ENCODE measurements around the gene MTX1.
"Not testable (repeated sequence)": the region's sequence is repeated elsewhere in the genome, so short reads cannot be mapped to it uniquely, and the experiment has no call there.

The MTX1 gene

DNA sequence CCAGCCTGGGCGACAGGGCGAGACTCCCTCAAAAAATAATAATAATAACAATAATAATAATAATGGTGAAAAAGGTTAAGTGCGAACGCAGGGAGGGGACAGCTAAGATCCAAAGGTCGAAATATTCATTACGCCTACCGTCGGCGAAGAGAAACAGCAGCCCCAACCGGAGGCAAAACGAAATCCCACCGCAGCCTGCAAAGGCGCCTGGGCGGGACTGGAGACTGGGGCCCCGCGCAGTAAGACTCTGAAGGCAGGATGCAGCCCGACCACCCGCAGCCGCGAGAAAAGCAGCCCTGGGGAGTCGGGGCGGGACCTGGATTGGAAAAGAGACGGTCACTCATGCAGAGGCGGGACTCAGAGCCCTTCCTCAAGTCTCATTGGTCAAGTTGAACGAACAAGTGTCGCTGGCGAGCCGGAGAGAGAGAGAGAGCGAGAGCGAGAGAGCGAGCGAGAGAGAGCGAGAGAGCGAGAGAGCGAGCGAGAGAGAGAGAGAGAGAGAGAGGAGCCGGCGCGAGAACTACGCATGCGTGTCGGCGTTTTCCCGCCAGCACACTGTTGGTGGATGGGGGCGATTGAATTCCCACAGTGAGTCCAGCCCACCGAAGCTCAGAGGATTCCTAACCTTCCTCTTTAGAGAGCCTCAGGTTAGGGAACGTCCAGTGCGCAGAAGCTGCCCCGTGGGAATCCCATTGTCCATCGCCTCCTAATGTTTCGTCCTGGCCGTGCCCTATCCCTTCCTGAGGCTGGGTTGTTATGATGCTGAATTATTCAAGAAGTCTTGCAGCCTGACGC, 36.1 kb downstream of the MTX1 start:
- Histone ChIP-seq H3K4me3 (ENCODE audit: low read depth, low read length) (peak overlapping the region; percentile 72), H3K27me3 (ENCODE audit: insufficient read depth, low read length) (no peaks in the 10 kb centered on the region), H3K27ac (ENCODE audit: low read depth, low read length) (peak overlapping the region; percentile 71), H3K79me2 (ENCODE audit: control insufficient read depth, insufficient read depth, low read length, unreplicated experiment) (peaks cover 15% of the 10 kb centered on the region), H2AFZ (ENCODE audit: low read length, unreplicated experiment) (peak overlapping the region; percentile 91), H3K36me3 (ENCODE audit: insufficient read depth, low read length) (no peaks in the 10 kb centered on the region), H3K4me1 (ENCODE audit: control insufficient read depth, insufficient read depth, low read length, unreplicated experiment) (peaks cover 21% of the 10 kb centered on the region)

DNA sequence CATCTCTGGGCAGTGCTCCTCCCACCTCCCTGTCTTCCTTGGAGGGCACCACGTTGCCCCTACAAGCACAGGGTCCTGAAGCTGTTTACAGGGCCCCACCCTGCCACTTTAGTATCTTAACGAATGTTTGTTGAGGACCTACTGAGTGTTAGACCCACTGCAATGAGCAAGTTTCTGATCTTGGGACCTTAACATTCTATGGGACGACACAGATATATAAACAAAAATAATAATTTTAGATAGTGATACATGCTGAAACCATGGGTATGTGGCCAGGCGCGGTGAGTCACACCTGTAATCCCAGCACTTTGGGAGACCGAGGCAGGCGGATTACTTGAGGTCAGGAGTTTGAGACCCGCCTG, 36.6 kb downstream of the MTX1 start:
- Histone ChIP-seq H3K27me3 (ENCODE audit: insufficient read depth, low read length) (no peaks in the 10 kb centered on the region), H3K4me3 (ENCODE audit: low read depth, low read length) (peak overlapping the region; percentile 72), H3K27ac (ENCODE audit: low read depth, low read length) (peak overlapping the region; percentile 71), H3K79me2 (ENCODE audit: control insufficient read depth, insufficient read depth, low read length, unreplicated experiment) (peaks cover 15% of the 10 kb centered on the region), H3K4me1 (ENCODE audit: control insufficient read depth, insufficient read depth, low read length, unreplicated experiment) (peaks cover 21% of the 10 kb centered on the region), H2AFZ (ENCODE audit: low read length, unreplicated experiment) (peak overlapping the region; percentile 91), H3K36me3 (ENCODE audit: insufficient read depth, low read length) (no peaks in the 10 kb centered on the region)

DNA sequence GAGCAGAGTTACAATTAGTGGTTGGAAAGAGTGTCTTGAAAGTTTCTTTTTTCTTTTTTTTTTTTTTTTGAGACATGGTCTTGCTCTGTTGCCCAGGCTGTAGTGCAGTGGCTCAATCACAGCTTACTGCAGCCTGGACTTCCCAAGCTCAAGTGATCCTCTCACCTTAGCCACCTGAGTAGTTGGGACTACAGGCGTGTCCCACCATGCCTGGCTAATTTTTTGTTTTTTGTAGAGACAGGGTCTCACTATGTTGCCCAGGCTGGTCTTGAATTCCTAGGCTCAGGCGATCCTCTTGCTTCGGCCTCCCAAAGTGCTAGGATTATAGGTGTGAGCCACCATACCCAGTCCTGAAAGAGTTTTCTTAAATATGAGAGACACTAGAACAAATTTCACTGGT, 38.3 kb downstream of the MTX1 start:
- not testable (repeated sequence) for H3K36me3 ChIP-seq (ENCODE audit: insufficient read depth, low read length); H2AFZ ChIP-seq (ENCODE audit: low read length, unreplicated experiment); H3K27me3 ChIP-seq (ENCODE audit: insufficient read depth, low read length); H3K27ac ChIP-seq (ENCODE audit: low read depth, low read length); H3K4me3 ChIP-seq (ENCODE audit: low read depth, low read length)
- H3K4me1 ChIP-seq (ENCODE audit: control insufficient read depth, insufficient read depth, low read length, unreplicated experiment), result peaks cover 17% of the 10 kb centered on the region
- peaks cover 15% of the 10 kb centered on the region for H3K79me2 ChIP-seq (ENCODE audit: control insufficient read depth, insufficient read depth, low read length, unreplicated experiment)

DNA sequence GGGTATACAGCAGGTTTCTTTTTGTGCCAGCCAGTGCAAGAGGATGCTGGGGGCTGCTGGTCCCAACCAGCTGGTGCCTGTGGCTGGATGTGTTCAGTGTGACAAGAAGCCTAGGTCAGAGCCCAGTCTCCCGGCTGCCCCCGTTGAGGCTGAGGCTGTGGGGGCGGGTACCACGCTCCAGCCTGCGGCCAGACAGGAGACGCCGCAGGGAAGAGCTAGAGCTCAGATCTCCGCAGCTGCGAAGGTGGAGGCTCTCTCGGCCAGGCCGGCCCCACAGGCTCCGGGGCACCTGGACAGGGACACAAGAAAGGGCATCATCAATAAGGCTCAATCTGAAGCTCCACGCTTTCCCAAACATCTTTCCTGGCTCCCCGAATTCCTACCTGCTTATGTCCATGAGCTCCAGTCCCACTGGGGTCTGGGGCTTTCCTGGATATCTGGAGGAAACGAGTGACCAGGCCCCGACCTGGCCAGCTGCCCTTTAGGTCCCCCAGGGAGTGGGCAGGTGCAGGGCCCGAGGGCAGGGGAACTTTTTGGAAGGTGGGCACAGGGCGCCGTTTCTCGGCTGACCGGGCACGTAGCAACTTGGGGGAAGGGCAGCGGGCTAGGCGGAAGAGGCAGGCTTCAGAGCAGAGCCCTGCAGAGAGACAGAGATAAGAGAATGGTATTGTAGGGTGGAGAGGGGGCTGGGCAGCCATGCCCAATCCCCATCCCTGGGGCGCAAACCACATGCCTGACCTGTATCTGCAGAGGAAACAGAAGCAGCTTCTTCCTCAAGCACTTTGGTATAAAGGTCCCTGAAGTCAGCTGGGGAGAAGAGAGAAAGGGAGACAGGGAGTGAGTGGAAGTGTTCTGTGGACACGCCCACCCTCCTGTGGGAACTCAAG, 39.4 kb downstream of the MTX1 start:
- Histone ChIP-seq H3K27me3 (ENCODE audit: insufficient read depth, low read length) (no peaks in the 10 kb centered on the region), H2AFZ (ENCODE audit: low read length, unreplicated experiment) (no peak overlapping the region), H3K79me2 (ENCODE audit: control insufficient read depth, insufficient read depth, low read length, unreplicated experiment) (peaks cover 9% of the 10 kb centered on the region), H3K36me3 (ENCODE audit: insufficient read depth, low read length) (no peaks in the 10 kb centered on the region), H3K4me1 (ENCODE audit: control insufficient read depth, insufficient read depth, low read length, unreplicated experiment) (peaks cover 8% of the 10 kb centered on the region), H3K4me3 (ENCODE audit: low read depth, low read length) (no peak overlapping the region), H3K27ac (ENCODE audit: low read depth, low read length) (no peak overlapping the region)

DNA sequence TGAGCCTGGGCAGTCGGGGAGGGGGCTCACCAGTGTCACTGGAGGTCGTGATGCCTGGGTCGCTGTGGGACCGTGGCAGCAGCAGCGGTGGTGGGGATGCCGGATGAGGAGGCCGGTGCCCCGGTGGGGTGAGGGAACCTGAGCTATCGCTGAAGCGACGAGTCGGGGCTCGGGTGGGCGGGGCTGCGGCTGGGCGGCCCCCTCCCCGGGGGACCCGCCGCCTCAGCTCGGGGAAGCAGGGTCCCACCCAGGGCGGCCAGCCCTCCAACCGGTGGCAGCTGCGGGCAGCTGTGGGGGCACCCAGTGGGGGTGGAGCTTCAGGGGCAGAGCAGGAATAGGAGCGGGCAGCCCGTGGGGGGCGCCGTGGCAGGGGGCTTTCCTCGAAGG, 41.7 kb downstream of the MTX1 start:
- Histone ChIP-seq H3K27ac (ENCODE audit: low read depth, low read length) (no peak overlapping the region), H3K27me3 (ENCODE audit: insufficient read depth, low read length) (no peaks in the 10 kb centered on the region), H2AFZ (ENCODE audit: low read length, unreplicated experiment) (no peak overlapping the region), H3K4me1 (ENCODE audit: control insufficient read depth, insufficient read depth, low read length, unreplicated experiment) (peaks cover 14% of the 10 kb centered on the region), H3K36me3 (ENCODE audit: insufficient read depth, low read length) (no peaks in the 10 kb centered on the region), H3K79me2 (ENCODE audit: control insufficient read depth, insufficient read depth, low read length, unreplicated experiment) (peaks cover 17% of the 10 kb centered on the region), H3K4me3 (ENCODE audit: low read depth, low read length) (no peak overlapping the region)

DNA sequence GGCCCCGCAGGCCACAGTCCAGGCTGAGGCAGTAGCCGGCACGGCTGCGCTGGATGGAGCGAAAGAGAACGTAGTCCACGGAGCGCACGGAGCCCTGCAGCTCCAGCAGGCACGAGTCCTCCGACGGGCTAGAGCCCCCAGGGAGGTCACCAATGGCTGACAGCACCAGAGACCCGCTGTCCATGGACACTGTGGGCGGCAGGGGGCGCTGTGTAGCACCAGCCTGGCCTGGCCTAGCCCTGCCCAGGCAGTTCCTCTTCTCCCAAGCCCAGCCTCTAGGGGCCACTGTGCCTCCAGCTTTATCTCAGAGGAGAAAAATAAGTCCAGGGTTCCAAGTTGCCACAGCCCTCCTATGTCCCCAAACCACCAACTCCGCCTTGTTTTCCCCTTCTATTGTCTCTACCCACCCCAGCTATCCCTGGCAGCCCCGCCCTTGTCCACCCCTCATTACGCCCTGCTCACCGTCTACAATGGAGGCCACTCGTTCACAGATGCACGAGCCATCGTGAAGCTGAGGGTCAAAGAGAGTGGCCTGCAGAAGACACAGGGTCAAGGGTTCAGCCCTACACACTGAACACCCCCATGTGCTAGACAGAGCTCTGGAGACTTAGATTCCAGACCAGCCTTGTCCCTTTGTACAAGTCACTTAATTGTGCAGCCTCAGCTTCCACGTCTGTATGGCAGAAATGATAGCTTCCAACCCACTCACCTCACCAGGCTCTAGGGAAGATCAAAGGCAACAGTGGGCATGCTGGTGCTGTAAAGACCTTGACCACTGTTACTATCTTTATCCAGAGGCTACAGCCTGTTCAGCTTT, 42.3 kb downstream of the MTX1 start:
- no peaks in the 10 kb centered on the region for H3K36me3 ChIP-seq (ENCODE audit: insufficient read depth, low read length)
- no peak overlapping the region for H3K4me3 ChIP-seq (ENCODE audit: low read depth, low read length)
- no peak overlapping the region for H2AFZ ChIP-seq (ENCODE audit: low read length, unreplicated experiment)
- peaks cover 17% of the 10 kb centered on the region for H3K79me2 ChIP-seq (ENCODE audit: control insufficient read depth, insufficient read depth, low read length, unreplicated experiment)
- peaks cover 17% of the 10 kb centered on the region for H3K4me1 ChIP-seq (ENCODE audit: control insufficient read depth, insufficient read depth, low read length, unreplicated experiment)
- H3K27ac ChIP-seq (ENCODE audit: low read depth, low read length), result no peak overlapping the region
- H3K27me3 ChIP-seq (ENCODE audit: insufficient read depth, low read length), result no peaks in the 10 kb centered on the region

DNA sequence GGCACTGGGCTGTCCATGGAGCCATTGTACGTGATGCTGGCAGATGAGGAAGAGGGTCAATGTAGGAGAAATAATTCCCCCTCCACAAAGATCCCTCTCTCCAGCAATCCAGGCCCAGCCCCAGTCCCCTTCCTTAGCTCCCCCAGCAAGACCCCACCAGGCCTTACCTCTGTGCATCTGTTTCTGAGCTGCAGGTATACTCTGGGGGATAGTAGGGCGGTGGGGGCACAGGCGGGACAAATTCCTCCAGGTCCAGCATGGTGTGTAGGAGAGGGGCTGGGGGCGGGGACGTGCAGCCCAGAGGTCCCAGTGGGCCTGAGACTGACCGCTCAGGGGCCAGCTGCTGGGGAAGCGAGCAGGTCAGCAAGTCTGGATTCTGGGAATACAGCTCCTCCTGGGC, 43.1 kb downstream of the MTX1 start:
- peaks cover 17% of the 10 kb centered on the region for H3K79me2 ChIP-seq (ENCODE audit: control insufficient read depth, insufficient read depth, low read length, unreplicated experiment)
- H3K4me3 ChIP-seq (ENCODE audit: low read depth, low read length), result no peak overlapping the region
- H3K27me3 ChIP-seq (ENCODE audit: insufficient read depth, low read length), result no peaks in the 10 kb centered on the region
- H3K27ac ChIP-seq (ENCODE audit: low read depth, low read length), result no peak overlapping the region
- peaks cover 24% of the 10 kb centered on the region for H3K4me1 ChIP-seq (ENCODE audit: control insufficient read depth, insufficient read depth, low read length, unreplicated experiment)
- H2AFZ ChIP-seq (ENCODE audit: low read length, unreplicated experiment), result no peak overlapping the region
- no peaks in the 10 kb centered on the region for H3K36me3 ChIP-seq (ENCODE audit: insufficient read depth, low read length)

DNA sequence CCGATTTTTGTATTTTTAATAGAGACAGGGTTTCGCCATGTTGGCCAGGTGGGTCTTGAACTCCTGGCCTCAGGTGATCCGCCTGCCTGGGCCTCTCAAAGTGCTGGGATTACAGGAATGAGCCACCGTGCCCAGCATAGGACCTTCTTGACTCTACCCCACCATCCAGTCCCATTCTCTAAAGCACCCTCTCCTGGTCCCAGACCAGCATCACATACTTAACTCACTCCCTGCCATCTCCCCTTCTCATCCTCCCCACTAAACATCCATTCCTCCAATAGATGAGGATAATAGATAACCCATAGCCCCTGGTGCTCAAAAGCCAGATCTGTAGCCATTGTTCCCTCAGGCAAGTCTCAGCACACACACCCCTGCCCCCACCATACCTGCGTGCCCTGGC, 44.7 kb downstream of the MTX1 start:
- peaks cover 26% of the 10 kb centered on the region for H3K4me1 ChIP-seq (ENCODE audit: control insufficient read depth, insufficient read depth, low read length, unreplicated experiment)
- H3K79me2 ChIP-seq (ENCODE audit: control insufficient read depth, insufficient read depth, low read length, unreplicated experiment), result peaks cover 17% of the 10 kb centered on the region
- H3K4me3 ChIP-seq (ENCODE audit: low read depth, low read length), result peak overlapping the region; percentile 95
- no peak overlapping the region for H3K27ac ChIP-seq (ENCODE audit: low read depth, low read length)
- H2AFZ ChIP-seq (ENCODE audit: low read length, unreplicated experiment), result no peak overlapping the region
- H3K27me3 ChIP-seq (ENCODE audit: insufficient read depth, low read length), result no peaks in the 10 kb centered on the region
- peaks cover 4% of the 10 kb centered on the region for H3K36me3 ChIP-seq (ENCODE audit: insufficient read depth, low read length)

DNA sequence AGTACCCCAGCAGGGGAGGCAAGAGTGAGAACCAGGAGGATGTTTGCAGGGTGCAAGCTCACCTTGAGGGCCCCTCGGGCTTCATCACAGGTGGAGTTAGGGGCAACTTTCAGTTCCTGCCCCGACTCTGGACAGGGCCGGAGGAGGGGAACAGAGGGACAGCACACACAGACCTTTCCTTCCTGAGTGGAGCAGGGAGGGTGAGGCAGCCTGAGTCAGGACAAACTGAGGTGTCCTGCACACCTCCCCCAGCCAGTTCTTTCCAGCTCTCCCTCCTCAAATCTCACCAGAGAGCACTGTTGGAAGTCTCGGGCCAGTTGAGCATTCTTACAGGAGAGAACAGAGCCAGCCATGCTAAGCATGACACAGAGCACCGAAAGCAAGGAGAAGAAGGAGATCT, 45.3 kb downstream of the MTX1 start:
- H2AFZ ChIP-seq (ENCODE audit: low read length, unreplicated experiment), result no peak overlapping the region
- peaks cover 17% of the 10 kb centered on the region for H3K79me2 ChIP-seq (ENCODE audit: control insufficient read depth, insufficient read depth, low read length, unreplicated experiment)
- peaks cover 4% of the 10 kb centered on the region for H3K36me3 ChIP-seq (ENCODE audit: insufficient read depth, low read length)
- no peaks in the 10 kb centered on the region for H3K27me3 ChIP-seq (ENCODE audit: insufficient read depth, low read length)
- H3K4me3 ChIP-seq (ENCODE audit: low read depth, low read length), result peak overlapping the region; percentile 95
- H3K27ac ChIP-seq (ENCODE audit: low read depth, low read length), result no peak overlapping the region
- H3K4me1 ChIP-seq (ENCODE audit: control insufficient read depth, insufficient read depth, low read length, unreplicated experiment), result peaks cover 26% of the 10 kb centered on the region

DNA sequence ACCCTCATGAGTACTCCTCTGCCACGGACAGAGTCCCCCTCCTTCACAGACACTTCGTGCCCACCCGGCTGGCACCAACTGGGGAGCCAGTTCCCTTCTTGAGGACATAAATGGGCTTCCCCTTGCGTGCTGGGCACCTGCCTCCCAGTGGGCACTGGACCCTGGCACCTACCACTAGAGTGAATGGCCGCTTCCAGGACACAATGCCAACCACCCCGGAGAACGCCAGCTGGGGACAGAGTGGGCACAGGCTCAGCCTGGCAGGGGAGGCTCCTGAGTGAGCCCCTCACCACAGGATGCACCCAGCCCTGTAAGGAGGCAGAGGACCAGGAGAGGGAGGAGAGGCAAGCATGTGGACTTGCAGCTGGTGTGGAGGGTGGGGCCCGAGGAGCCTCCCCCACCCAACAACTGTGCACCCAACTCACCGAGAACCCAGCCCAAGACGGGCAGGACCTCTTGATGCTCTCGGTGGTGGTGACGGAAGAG, 45.8 kb downstream of the MTX1 start:
- peak overlapping the region; percentile 84 for H2AFZ ChIP-seq (ENCODE audit: low read length, unreplicated experiment)
- H3K4me1 ChIP-seq (ENCODE audit: control insufficient read depth, insufficient read depth, low read length, unreplicated experiment), result peaks cover 26% of the 10 kb centered on the region
- no peak overlapping the region for H3K27ac ChIP-seq (ENCODE audit: low read depth, low read length)
- H3K36me3 ChIP-seq (ENCODE audit: insufficient read depth, low read length), result peaks cover 4% of the 10 kb centered on the region
- peak overlapping the region; percentile 95 for H3K4me3 ChIP-seq (ENCODE audit: low read depth, low read length)
- peaks cover 17% of the 10 kb centered on the region for H3K79me2 ChIP-seq (ENCODE audit: control insufficient read depth, insufficient read depth, low read length, unreplicated experiment)
- H3K27me3 ChIP-seq (ENCODE audit: insufficient read depth, low read length), result no peaks in the 10 kb centered on the region

All from ACC112 (cell line).